Hypothalamus (tissue), 51 donors: ENCODE results near the gene TBC1D9B.

Experiments
- DNase-seq, 51 donors: peaks; one replicate each; lab custom pipeline; 2025; lab: John Stamatoyannopoulos, UW

Gene TBC1D9B

GRCh38 chr5:179908528-179908927 is 831 bp upstream of the TBC1D9B start:
- DNase-seq, result no peak

GRCh38 chr5:179906795-179907555 is 722 bp downstream of the TBC1D9B start:
- DNase-seq, result peak in 8 of 51 donors; percentile 8 to 45 (median 33)

DNA sequence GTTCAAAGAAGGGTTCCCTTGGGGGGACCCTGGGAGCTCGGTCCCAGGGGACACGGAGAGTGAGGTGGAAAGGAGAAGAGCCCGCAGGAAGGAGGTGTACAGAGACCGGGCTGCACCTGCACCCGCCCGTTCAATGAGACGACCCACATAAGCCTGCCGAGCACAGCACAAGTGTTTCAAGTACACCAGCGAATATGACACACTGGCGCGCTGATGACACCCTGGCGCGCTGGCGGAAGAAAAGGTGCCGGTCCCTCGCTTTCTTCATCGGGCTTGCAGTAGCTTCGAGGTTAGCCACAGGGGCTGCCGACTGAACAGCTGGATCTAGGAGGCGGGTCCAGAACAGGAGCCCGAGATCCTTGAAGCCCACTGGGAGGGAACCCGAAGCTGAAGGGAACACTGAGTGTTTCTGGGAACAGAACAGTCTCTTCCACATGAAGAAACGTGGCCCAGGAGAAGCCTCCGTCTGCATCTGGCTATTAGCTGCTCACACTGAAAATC is 1.4 kb downstream of the TBC1D9B start:
- no peak for DNase-seq

DNA sequence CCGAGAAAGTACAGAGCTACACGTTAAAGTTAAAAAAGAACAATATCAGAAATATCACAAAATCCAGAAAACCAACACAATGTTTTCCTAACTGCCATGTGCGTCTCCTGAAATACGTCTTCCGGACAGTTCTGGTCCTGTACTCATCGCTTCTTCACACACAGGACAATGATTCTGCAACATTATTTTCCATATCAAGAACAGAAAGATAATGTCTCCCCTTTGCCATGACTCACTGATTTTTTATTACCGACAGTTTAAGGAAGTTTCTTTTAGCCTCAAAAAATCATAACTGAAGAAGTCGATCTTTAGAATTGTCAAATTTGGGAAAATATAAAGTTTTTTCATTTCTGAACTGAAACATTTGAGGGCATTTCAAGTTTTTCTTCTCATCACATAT is 2.5 kb downstream of the TBC1D9B start:
- no peak for DNase-seq

GRCh38 chr5:179904463-179905160 is 3.1 kb downstream of the TBC1D9B start:
- DNase-seq, result no peak

GRCh38 chr5:179902763-179903158 is 4.9 kb downstream of the TBC1D9B start:
- no peak for DNase-seq

GRCh38 chr5:179901915-179902762 is 5.6 kb downstream of the TBC1D9B start:
- DNase-seq, result peak in 1 of 51 donors; percentile 11

- DNase-seq, result no peak
Observed at GRCh38 chr5:179901462-179901861, 6.2 kb downstream of the TBC1D9B start.

DNA sequence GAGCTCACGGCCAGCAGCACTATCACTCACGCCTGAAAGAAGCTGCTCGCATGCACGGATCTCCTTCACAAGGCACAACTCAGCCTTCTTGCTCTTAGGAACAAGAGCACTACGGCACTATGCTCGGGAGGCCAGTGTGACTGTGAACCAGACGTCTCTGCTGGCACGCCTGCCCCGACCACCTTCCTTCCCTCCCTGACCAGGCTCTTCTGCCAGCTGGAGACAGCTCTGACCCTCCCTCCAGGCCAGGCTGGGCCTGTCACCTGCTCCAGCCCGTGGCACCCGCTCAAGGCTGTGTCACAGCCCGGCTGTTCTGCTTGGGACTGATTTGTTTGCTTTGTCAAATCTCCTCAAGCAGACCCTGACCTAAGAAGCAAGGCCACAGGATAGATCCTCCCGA is 7.0 kb downstream of the TBC1D9B start:
- peak in 13 of 51 donors; percentile 3 to 55 (median 23) for DNase-seq

GRCh38 chr5:179900206-179900605 is 7.5 kb downstream of the TBC1D9B start:
- DNase-seq, result peak in 1 of 51 donors; percentile 28

DNA sequence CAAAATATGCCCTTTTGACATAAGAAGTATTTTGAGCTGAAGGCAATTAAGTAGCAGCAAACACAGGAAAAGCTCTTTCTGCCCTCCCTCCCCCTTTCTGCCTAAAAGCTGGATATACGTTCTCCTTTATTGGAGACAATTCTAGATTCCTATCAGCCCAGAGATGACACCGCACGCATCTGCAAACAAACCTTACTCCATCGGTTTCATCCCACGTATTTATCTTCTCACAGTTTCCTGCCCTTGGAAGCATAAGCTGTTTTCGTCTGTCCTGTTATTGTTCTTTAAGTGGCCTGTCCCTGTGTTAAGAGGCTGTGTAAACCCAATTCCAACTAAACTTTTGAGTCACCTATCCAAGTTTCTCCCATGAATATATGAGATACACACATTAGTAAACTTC is 11.8 kb downstream of the TBC1D9B start:
- DNase-seq, result no peak

- no peak for DNase-seq
Observed at GRCh38 chr5:179893958-179894895, 13.5 kb downstream of the TBC1D9B start.

DNA sequence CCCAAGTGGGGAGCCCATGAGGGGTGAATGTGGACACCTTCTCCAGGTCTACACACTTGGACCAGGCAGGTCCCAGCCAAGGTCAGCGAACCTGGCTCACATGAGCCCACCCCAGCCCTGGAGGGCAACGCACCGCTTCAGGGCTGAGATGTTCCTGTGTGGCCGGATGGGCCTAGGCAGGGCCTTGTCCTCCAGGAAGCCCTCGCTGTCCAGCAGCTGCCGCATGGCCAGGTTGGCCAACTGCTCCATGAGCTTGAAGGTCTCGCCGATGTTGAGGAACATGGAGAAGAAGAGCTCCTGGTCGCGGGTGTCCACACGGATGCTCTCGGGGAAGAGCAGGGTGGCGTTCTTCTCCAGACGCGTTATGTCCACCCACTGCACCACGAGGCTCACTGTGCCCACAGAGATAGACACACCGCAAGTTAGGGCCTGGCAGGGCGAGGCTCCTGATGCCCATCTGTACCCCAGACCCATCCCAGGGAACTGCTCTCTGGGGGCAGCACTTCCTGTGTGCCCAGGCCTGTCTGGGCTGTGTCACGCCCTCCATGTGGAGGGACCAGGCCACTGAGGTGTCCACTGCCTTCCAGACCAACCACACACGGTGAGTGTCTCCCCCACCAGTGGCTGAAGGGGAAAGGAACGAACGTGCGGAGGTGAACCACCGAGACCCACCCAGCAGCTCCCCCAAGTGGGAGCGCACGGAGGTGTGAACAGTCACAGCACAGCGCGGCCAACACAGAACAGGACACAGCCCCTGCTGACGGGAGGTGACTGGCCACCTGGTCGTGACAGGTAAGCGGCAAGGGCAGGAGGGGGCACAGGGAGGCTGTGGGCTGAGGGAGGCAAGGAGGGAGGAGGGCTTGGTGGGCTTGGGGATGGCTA is 14.4 kb downstream of the TBC1D9B start:
- DNase-seq, result no peak

GRCh38 chr5:179892255-179892654 is 15.4 kb downstream of the TBC1D9B start:
- no peak for DNase-seq

DNA sequence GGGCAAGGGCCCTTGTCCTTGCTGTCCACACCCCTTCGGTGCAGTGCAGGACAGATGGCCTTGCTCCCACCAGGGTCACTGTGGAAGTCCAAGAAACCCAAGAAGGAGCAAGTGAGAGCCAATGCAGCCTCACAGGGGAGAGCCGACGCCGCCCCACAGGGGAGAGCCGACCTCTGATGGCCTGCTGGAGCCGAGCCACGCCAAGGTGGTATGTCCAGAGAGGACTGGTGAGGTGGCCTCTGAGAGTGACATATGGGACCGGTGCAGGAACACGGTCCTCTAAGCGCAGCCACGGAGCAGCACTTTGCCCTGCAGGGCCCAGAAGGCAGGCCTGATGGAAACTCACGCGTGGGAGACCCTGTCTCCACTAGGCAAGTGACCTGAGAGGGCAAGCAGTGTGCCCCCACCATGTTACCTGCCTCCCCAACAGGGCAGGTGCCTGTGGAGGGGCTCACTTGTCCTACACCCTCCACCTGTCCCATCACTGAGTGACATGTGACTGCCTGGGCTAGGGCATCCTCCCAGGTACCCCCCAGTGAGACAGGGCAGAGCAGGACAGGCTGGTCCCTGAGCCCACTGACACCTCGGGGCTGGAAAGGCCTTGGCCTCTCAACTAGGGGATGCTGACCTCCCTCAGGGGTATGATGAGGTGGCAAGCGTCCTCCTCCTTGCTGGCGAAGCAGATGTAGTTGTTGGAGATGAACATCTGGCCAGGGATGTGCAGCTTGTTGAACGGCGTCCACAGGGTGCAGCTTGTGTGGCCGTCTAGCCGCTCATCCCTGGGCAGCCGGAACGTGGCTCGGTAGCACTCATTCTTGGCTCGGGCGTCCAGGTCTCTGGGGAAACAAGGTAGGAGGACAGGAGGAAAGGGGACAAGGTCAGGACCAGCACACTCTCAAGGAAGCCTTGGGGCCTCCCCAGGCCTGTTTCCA is 16.7 kb downstream of the TBC1D9B start:
- no peak for DNase-seq

GRCh38 chr5:179889885-179890284 is 17.8 kb downstream of the TBC1D9B start:
- DNase-seq, result no peak

DNA sequence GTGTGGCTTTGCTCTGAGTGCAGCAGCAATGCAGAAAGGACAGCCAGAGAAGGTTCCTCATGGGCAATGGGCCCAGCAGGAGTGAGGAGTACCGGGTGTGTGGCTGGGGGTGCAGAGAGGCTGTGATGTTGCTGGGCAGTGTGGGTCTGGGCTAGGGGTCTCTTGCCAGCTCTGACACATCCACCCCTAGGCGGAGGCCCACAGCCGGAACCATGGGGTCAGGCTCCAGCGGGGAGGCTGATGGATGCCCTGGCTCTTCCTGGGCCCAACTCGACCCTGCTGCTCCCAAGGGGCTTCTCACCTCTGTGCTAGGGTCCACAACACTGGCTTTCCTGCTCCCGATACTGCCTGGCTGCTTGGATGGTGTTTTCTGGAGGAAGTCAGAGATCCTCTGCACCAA is 19.9 kb downstream of the TBC1D9B start:
- DNase-seq, result no peak

GRCh38 chr5:179887095-179887494 is 20.6 kb downstream of the TBC1D9B start:
- no peak for DNase-seq
